Type B pancreatic cell (in vitro differentiated cells): ENCODE results near the gene SPOCK1. TPM values are rescaled to one million over a fixed set of nuclear protein-coding genes. Genes with fewer than 3 reads are reported as not detected.

Experiments
- DNase-seq: peaks from one replicate; pipeline ENCODE4 v3.0.0; 2021; ENCODE audit warnings: mixed read lengths; ENCODE audit not compliant: unreplicated experiment; ENCODE audit errors: extremely low spot score
- H3K27ac Mint-ChIP-seq: 2 replicates; pipeline ENCODE4 v1.8.0; 2021; ENCODE audit warnings: mild to moderate bottlenecking, mixed read lengths
- H3K27me3 Mint-ChIP-seq: 2 replicates; pipeline ENCODE4 v1.8.0; 2021; ENCODE audit warnings: mixed read lengths
- H3K36me3 Mint-ChIP-seq: 2 replicates; pipeline ENCODE4 v1.8.0; 2021; ENCODE audit warnings: mixed read lengths
- H3K4me1 Mint-ChIP-seq: one replicate; pipeline ENCODE4 v1.8.0; 2021; ENCODE audit warnings: mixed read lengths; ENCODE audit not compliant: unreplicated experiment
- H3K4me3 Mint-ChIP-seq: 2 replicates; pipeline ENCODE4 v1.8.0; 2021; ENCODE audit warnings: mild to moderate bottlenecking, mixed read lengths
- H3K9me3 Mint-ChIP-seq: 2 replicates; pipeline ENCODE4 v1.8.0; 2021; ENCODE audit warnings: mixed read lengths
- total RNA-seq: library from RNA; stranded (reverse); gene quantifications from 2 replicates; pipeline ENCODE4 v1.2.1, GENCODE V29; 2021; ENCODE audit warnings: low replicate concordance
- TF ChIP-seq, protein P1 (sequence below): fragments of 200-600 bp; sonication (generic); conservative IDR thresholded peaks from 2 replicates; pipeline ENCODE4 v1.5.0; 2021; ENCODE audit warnings: antibody characterized with exemption, mild to moderate bottlenecking

The SPOCK1 gene
- total RNA-seq, 1 donor from 2014 or later, result 45.1 TPM

- H3K4me3 Mint-ChIP-seq, result no peak overlapping the region
- peaks cover 20% of the 10 kb centered on the region for H3K27me3 Mint-ChIP-seq
- no peaks in the 10 kb centered on the region for H3K4me1 Mint-ChIP-seq
- H3K9me3 Mint-ChIP-seq, result peaks cover 3% of the 10 kb centered on the region
- TF ChIP-seq, protein P1, sequence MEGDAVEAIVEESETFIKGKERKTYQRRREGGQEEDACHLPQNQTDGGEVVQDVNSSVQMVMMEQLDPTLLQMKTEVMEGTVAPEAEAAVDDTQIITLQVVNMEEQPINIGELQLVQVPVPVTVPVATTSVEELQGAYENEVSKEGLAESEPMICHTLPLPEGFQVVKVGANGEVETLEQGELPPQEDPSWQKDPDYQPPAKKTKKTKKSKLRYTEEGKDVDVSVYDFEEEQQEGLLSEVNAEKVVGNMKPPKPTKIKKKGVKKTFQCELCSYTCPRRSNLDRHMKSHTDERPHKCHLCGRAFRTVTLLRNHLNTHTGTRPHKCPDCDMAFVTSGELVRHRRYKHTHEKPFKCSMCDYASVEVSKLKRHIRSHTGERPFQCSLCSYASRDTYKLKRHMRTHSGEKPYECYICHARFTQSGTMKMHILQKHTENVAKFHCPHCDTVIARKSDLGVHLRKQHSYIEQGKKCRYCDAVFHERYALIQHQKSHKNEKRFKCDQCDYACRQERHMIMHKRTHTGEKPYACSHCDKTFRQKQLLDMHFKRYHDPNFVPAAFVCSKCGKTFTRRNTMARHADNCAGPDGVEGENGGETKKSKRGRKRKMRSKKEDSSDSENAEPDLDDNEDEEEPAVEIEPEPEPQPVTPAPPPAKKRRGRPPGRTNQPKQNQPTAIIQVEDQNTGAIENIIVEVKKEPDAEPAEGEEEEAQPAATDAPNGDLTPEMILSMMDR, result no peak
- H3K27ac Mint-ChIP-seq, result no peak overlapping the region
- DNase-seq, result no peak
- no peaks in the 10 kb centered on the region for H3K36me3 Mint-ChIP-seq
Measured at GRCh38 chr5:137450759-137451158, 48.4 kb downstream of the SPOCK1 start.

GRCh38 chr5:137448868-137449267 is 50.3 kb downstream of the SPOCK1 start:
- DNase-seq, result no peak
- Mint-ChIP-seq H3K4me1 (no peaks in the 10 kb centered on the region), H3K27me3 (peaks cover 25% of the 10 kb centered on the region), H3K4me3 (no peak overlapping the region), H3K27ac (no peak overlapping the region), H3K36me3 (no peaks in the 10 kb centered on the region), H3K9me3 (peaks cover 3% of the 10 kb centered on the region)
- TF ChIP-seq, protein P1, result no peak

GRCh38 chr5:137446615-137447014 is 52.5 kb downstream of the SPOCK1 start:
- Mint-ChIP-seq H3K36me3 (no peaks in the 10 kb centered on the region), H3K4me1 (no peaks in the 10 kb centered on the region), H3K27me3 (peaks cover 26% of the 10 kb centered on the region), H3K27ac (no peak overlapping the region), H3K4me3 (no peak overlapping the region), H3K9me3 (no peaks in the 10 kb centered on the region)
- TF ChIP-seq, protein P1, result no peak
- DNase-seq, result no peak

GRCh38 chr5:137446151-137446550 is 53.0 kb downstream of the SPOCK1 start:
- no peaks in the 10 kb centered on the region for H3K36me3 Mint-ChIP-seq
- no peak overlapping the region for H3K4me3 Mint-ChIP-seq
- no peak for DNase-seq
- TF ChIP-seq, protein P1, result no peak
- H3K27ac Mint-ChIP-seq, result no peak overlapping the region
- no peaks in the 10 kb centered on the region for H3K4me1 Mint-ChIP-seq
- H3K27me3 Mint-ChIP-seq, result peaks cover 23% of the 10 kb centered on the region
- no peaks in the 10 kb centered on the region for H3K9me3 Mint-ChIP-seq

DNA sequence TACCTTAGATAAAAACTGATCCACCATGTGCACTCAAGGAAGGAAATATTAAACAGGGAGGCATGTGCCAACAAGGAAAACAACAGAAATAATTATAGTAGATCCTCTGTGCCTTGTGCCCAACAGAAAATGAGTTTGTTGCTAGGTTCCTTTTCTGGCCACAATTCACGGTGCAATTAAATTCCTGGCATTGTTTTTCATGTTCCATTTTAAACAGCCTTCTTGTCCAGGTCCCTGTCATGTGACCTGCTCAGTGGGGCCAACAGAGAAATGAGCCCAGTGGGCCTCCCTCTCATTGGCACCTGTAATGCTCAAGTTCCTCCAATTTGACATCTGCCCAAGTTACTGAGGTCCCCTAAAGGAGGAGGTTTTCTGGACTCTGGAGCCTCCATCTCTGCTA is 56.5 kb downstream of the SPOCK1 start:
- no peaks in the 10 kb centered on the region for H3K36me3 Mint-ChIP-seq
- no peaks in the 10 kb centered on the region for H3K9me3 Mint-ChIP-seq
- TF ChIP-seq, protein P1, result no peak
- no peak for DNase-seq
- H3K27ac Mint-ChIP-seq, result no peak overlapping the region
- no peak overlapping the region for H3K4me3 Mint-ChIP-seq
- peaks cover 31% of the 10 kb centered on the region for H3K27me3 Mint-ChIP-seq
- H3K4me1 Mint-ChIP-seq, result no peaks in the 10 kb centered on the region

DNA sequence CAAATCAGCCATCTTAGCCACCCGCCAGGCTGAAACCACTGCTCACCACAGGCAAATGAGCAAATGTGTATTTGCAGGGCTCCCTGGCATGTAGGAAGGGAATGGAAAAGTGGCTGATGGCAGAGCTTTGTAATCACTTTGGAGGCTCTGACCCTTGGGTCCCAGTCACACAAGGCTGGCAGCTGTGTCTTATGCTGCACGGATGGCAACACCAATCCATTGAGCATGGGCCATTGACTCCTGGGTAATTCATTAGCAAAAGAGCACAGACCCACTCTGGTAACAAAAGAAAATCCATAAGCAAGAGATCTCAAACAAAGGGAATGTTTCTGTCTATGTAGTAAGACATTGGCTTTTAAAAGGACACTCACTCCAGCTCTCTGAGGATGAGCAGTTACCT is 57.6 kb downstream of the SPOCK1 start:
- Mint-ChIP-seq H3K9me3 (no peaks in the 10 kb centered on the region), H3K36me3 (no peaks in the 10 kb centered on the region), H3K4me1 (no peaks in the 10 kb centered on the region), H3K4me3 (no peak overlapping the region), H3K27me3 (peaks cover 34% of the 10 kb centered on the region), H3K27ac (no peak overlapping the region)
- TF ChIP-seq, protein P1, result no peak
- no peak for DNase-seq
